ENCODE results near the gene RNF167. TPM values are rescaled to one million over a fixed set of nuclear protein-coding genes. Genes with fewer than 3 reads are reported as not detected.

Gene RNF167
- total and polyA plus RNA-seq, 2 of the 13 experiments (the other 11 are each of a cell fraction or from before 2014, with no cell fraction given) = 44.1 to 45.4 TPM

DNA sequence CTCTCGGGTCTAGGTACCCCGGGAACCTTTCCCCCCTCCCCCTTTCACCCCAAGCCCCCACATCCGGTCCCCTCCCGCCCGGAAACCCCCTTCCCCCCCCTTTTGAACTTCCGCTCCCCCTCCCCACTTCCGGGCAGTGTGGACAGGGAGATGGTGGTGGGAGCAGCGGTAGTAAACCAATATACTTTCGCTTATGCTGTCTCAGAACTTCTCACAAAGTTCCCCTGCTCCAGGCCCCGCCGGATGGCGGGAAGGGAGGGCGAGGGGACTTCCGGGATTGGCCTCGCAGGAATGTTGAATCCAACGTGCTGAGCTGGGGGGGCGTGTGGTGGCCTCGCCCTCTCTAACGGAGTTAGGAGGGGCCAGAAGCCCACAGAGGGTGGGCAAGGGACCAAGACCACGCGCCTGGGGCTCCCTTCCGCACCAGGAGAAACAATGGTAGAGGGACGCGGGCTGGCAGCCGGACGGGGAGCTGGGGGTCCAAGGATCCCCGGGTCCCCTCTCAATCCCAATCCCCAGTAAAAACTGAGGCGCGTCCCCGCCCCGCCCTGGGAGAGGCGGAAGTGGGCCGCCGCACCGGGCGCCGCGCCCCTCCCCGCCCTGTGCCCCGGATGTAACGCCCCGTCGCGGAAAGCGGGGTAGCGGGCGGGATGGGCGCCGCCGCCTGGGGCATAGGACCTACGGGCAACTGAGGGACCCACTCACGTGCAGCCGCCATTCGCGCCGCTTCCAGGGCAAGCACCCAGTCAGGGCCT is 7.5 kb downstream of the RNF167 start (continued):
- TF ChIP-seq, protein P1, sequence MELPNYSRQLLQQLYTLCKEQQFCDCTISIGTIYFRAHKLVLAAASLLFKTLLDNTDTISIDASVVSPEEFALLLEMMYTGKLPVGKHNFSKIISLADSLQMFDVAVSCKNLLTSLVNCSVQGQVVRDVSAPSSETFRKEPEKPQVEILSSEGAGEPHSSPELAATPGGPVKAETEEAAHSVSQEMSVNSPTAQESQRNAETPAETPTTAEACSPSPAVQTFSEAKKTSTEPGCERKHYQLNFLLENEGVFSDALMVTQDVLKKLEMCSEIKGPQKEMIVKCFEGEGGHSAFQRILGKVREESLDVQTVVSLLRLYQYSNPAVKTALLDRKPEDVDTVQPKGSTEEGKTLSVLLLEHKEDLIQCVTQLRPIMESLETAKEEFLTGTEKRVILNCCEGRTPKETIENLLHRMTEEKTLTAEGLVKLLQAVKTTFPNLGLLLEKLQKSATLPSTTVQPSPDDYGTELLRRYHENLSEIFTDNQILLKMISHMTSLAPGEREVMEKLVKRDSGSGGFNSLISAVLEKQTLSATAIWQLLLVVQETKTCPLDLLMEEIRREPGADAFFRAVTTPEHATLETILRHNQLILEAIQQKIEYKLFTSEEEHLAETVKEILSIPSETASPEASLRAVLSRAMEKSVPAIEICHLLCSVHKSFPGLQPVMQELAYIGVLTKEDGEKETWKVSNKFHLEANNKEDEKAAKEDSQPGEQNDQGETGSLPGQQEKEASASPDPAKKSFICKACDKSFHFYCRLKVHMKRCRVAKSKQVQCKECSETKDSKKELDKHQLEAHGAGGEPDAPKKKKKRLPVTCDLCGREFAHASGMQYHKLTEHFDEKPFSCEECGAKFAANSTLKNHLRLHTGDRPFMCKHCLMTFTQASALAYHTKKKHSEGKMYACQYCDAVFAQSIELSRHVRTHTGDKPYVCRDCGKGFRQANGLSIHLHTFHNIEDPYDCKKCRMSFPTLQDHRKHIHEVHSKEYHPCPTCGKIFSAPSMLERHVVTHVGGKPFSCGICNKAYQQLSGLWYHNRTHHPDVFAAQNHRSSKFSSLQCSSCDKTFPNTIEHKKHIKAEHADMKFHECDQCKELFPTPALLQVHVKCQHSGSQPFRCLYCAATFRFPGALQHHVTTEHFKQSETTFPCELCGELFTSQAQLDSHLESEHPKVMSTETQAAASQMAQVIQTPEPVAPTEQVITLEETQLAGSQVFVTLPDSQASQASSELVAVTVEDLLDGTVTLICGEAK (IDR thresholded peaks at IDR 0.05) = no peak
- TF ChIP-seq, protein P1 (CRISPR knock-in tag; IDR thresholded peaks at IDR 0.05) = 0 out of 2 replicates have a peak, but pooled peaks have one; percentile 5
- TF ChIP-seq, protein P2, sequence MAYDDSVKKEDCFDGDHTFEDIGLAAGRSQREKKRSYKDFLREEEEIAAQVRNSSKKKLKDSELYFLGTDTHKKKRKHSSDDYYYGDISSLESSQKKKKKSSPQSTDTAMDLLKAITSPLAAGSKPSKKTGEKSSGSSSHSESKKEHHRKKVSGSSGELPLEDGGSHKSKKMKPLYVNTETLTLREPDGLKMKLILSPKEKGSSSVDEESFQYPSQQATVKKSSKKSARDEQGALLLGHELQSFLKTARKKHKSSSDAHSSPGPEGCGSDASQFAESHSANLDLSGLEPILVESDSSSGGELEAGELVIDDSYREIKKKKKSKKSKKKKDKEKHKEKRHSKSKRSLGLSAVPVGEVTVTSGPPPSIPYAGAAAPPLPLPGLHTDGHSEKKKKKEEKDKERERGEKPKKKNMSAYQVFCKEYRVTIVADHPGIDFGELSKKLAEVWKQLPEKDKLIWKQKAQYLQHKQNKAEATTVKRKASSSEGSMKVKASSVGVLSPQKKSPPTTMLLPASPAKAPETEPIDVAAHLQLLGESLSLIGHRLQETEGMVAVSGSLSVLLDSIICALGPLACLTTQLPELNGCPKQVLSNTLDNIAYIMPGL (CRISPR knock-in tag; IDR thresholded peaks at IDR 0.05; ENCODE audit: borderline replicate concordance in 1 of 2, low read depth in 1 of 2) = peak in 1 of 2 experiments; percentile 39; a peak in 2 of 4 replicates
- TF ChIP-seq MEF2D (CRISPR knock-in tag; IDR thresholded peaks at IDR 0.05) = no peak
- TF ChIP-seq, protein P3, sequence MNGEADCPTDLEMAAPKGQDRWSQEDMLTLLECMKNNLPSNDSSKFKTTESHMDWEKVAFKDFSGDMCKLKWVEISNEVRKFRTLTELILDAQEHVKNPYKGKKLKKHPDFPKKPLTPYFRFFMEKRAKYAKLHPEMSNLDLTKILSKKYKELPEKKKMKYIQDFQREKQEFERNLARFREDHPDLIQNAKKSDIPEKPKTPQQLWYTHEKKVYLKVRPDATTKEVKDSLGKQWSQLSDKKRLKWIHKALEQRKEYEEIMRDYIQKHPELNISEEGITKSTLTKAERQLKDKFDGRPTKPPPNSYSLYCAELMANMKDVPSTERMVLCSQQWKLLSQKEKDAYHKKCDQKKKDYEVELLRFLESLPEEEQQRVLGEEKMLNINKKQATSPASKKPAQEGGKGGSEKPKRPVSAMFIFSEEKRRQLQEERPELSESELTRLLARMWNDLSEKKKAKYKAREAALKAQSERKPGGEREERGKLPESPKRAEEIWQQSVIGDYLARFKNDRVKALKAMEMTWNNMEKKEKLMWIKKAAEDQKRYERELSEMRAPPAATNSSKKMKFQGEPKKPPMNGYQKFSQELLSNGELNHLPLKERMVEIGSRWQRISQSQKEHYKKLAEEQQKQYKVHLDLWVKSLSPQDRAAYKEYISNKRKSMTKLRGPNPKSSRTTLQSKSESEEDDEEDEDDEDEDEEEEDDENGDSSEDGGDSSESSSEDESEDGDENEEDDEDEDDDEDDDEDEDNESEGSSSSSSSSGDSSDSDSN (CRISPR knock-in tag; IDR thresholded peaks at IDR 0.05) = no peak
- no peak for TF ChIP-seq ZBTB8A (CRISPR knock-in tag; IDR thresholded peaks at IDR 0.05; ENCODE audit: borderline replicate concordance, low read depth)
- TF ChIP-seq ZNF747 (CRISPR knock-in tag; IDR thresholded peaks at IDR 0.05; ENCODE audit: borderline replicate concordance) = 0 out of 2 replicates have a peak, but pooled peaks have one; percentile 41
- no peak for TF ChIP-seq ZNF782 (CRISPR knock-in tag; IDR thresholded peaks at IDR 0.05; ENCODE audit: borderline replicate concordance)
- TF ChIP-seq, protein P4, sequence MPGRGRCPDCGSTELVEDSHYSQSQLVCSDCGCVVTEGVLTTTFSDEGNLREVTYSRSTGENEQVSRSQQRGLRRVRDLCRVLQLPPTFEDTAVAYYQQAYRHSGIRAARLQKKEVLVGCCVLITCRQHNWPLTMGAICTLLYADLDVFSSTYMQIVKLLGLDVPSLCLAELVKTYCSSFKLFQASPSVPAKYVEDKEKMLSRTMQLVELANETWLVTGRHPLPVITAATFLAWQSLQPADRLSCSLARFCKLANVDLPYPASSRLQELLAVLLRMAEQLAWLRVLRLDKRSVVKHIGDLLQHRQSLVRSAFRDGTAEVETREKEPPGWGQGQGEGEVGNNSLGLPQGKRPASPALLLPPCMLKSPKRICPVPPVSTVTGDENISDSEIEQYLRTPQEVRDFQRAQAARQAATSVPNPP (CRISPR knock-in tag; IDR thresholded peaks at IDR 0.05) = 0 out of 2 replicates have a peak, but pooled peaks have one; percentile 6
- no peak for TF ChIP-seq STAT5B (CRISPR knock-in tag; IDR thresholded peaks at IDR 0.05)
- TF ChIP-seq, protein P5, sequence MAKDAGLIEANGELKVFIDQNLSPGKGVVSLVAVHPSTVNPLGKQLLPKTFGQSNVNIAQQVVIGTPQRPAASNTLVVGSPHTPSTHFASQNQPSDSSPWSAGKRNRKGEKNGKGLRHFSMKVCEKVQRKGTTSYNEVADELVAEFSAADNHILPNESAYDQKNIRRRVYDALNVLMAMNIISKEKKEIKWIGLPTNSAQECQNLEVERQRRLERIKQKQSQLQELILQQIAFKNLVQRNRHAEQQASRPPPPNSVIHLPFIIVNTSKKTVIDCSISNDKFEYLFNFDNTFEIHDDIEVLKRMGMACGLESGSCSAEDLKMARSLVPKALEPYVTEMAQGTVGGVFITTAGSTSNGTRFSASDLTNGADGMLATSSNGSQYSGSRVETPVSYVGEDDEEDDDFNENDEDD (CRISPR knock-in tag; IDR thresholded peaks at IDR 0.05; ENCODE audit: borderline replicate concordance) = peak; percentile 58; the same call in 1 of the 2 replicates

Data from HepG2 (cell line).